ENCODE data around the gene FMO5. TPM values are rescaled to one million over a fixed set of nuclear protein-coding genes. Genes with fewer than 3 reads are reported as not detected.

The FMO5 gene
- polyA plus RNA-seq, 1 donor (not counting 4 experiments of a cell fraction or from before 2014, with no cell fraction given), result 0.31 TPM

DNA sequence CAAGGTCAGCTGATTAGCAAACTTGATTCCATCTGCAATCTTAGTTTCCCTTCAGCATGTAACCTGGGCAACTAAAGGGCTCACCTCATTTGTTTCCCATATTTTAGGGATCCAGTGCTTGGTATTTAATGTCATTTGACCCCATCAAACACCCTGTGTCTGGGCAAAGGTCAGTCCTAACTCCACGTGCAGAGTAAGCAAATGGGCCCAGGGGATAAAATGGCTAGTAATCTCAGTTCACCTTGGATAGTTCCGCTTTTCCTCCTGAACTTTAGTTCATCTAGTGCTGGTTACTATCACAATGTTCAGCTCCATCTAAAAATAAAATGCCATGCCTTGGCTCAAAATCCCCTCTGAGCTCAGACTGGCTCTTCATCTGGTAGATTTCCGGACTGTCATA is 72.4 kb downstream of the FMO5 start:
- Histone ChIP-seq H3K27me3 (ENCODE audit: control insufficient read depth, extremely low read depth, insufficient read depth, low read length) (no peaks in the 10 kb centered on the region), H3K4me2 (ENCODE audit: control insufficient read depth, extremely low read depth, insufficient read depth, low read depth, low read length) (no peak overlapping the region), H3K9ac (ENCODE audit: control insufficient read depth, extremely low read depth, insufficient read depth, low read length) (no peak overlapping the region), H3K4me1 (ENCODE audit: control insufficient read depth, extremely low read depth, insufficient read depth, low read length) (no peaks in the 10 kb centered on the region), H3K27ac (ENCODE audit: control insufficient read depth, insufficient read depth, low read length) (no peak overlapping the region), H2AFZ (ENCODE audit: control insufficient read depth, low read length) (no peak overlapping the region), H3K9me3 (ENCODE audit: control insufficient read depth, low read depth, low read length) (no peaks in the 10 kb centered on the region), H3K36me3 (ENCODE audit: control insufficient read depth in 2 of 2, extremely low read depth in 1 of 2, insufficient read depth in 2 of 2, low read length in 2 of 2) (peaks cover 4 to 19% of the 10 kb centered on the region in 2 experiments), H3K9me1 (ENCODE audit: control insufficient read depth, extremely low read depth, insufficient read depth, low read length) (no peaks in the 10 kb centered on the region), H3K4me3 (ENCODE audit: control insufficient read depth in 2 of 3, extremely low read depth in 1 of 3, insufficient read depth in 2 of 3, low read depth in 1 of 3, low read length in 3 of 3) (no peak overlapping the region), H4K20me1 (ENCODE audit: control insufficient read depth, extremely low read depth, insufficient read depth, low read length) (no peaks in the 10 kb centered on the region), H3K79me2 (ENCODE audit: control insufficient read depth, insufficient read depth, low read length) (no peaks in the 10 kb centered on the region)
- DNase-seq (ENCODE audit: low read depth, low spot score) (no peak), FAIRE-seq (no peak)
- TF ChIP-seq EZH2 (IDR thresholded peaks at IDR 0.05; ENCODE audit: low read length), result no peak
- no peak for TF ChIP-seq CTCF (optimal IDR thresholded peaks at IDR 0.05 in 1 of 3, IDR thresholded peaks at IDR 0.05 in 1 of 3, conservative IDR thresholded peaks at IDR 0.05 in 1 of 3; ENCODE audit: extremely low read depth in 1 of 3, insufficient read depth in 2 of 3, low read length in 3 of 3)
- dilution Hi-C loops (cut with MboI; ENCODE audit: extremely low pct_ligation_motif_present, low sequenced_read_pairs), result no loop called here

DNA sequence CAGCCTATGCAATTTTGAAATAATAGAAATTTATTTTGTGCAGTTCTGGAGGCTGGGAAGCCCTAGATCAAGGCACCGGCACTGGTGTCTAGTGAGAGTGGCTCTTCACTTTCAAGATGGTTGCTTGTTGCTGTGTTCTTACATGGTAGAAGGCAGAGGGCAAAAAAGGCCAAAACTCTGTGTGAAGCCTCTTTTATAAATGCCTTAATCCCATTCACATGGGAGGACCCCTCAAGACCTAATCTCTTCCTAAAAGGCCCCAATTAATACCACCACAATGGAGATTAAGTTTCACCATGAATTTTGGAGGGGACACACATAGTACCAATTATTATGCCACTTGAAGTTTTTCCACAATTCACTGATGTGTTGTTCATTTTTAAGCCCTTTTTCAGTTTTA is 73.9 kb downstream of the FMO5 start:
- no peak for FAIRE-seq
- no peaks in the 10 kb centered on the region for H3K27me3 ChIP-seq (ENCODE audit: control insufficient read depth, extremely low read depth, insufficient read depth, low read length)
- H3K27ac ChIP-seq (ENCODE audit: control insufficient read depth, insufficient read depth, low read length), result no peak overlapping the region
- H3K4me2 ChIP-seq (ENCODE audit: control insufficient read depth, extremely low read depth, insufficient read depth, low read depth, low read length), result no peak overlapping the region
- no peak for TF ChIP-seq CTCF (optimal IDR thresholded peaks at IDR 0.05 in 1 of 3, IDR thresholded peaks at IDR 0.05 in 1 of 3, conservative IDR thresholded peaks at IDR 0.05 in 1 of 3; ENCODE audit: extremely low read depth in 1 of 3, insufficient read depth in 2 of 3, low read length in 3 of 3)
- no peak for TF ChIP-seq EZH2 (IDR thresholded peaks at IDR 0.05; ENCODE audit: low read length)
- no peaks in the 10 kb centered on the region for H3K9me3 ChIP-seq (ENCODE audit: control insufficient read depth, low read depth, low read length)
- no peaks in the 10 kb centered on the region for H3K9me1 ChIP-seq (ENCODE audit: control insufficient read depth, extremely low read depth, insufficient read depth, low read length)
- no peak overlapping the region for H2AFZ ChIP-seq (ENCODE audit: control insufficient read depth, low read length)
- dilution Hi-C loops (cut with MboI; ENCODE audit: extremely low pct_ligation_motif_present, low sequenced_read_pairs), result no loop called here
- DNase-seq (ENCODE audit: low read depth, low spot score), result no peak
- H3K79me2 ChIP-seq (ENCODE audit: control insufficient read depth, insufficient read depth, low read length), result no peaks in the 10 kb centered on the region
- H3K9ac ChIP-seq (ENCODE audit: control insufficient read depth, extremely low read depth, insufficient read depth, low read length), result no peak overlapping the region
- H3K4me3 ChIP-seq (ENCODE audit: control insufficient read depth in 2 of 3, extremely low read depth in 1 of 3, insufficient read depth in 2 of 3, low read depth in 1 of 3, low read length in 3 of 3), result no peak overlapping the region
- peaks cover 3 to 8% of the 10 kb centered on the region in 2 experiments for H3K36me3 ChIP-seq (ENCODE audit: control insufficient read depth in 2 of 2, extremely low read depth in 1 of 2, insufficient read depth in 2 of 2, low read length in 2 of 2)
- H3K4me1 ChIP-seq (ENCODE audit: control insufficient read depth, extremely low read depth, insufficient read depth, low read length), result no peaks in the 10 kb centered on the region
- H4K20me1 ChIP-seq (ENCODE audit: control insufficient read depth, extremely low read depth, insufficient read depth, low read length), result no peaks in the 10 kb centered on the region

All from keratinocyte (primary cell).